ENCODE results near the gene PPP1R10. TPM values are rescaled to one million over a fixed set of nuclear protein-coding genes. Genes with fewer than 3 reads are reported as not detected.

PPP1R10 gene
- total and polyA plus RNA-seq, 2 experiments from 2014 or later, result 23.9 to 32.7 TPM

DNA sequence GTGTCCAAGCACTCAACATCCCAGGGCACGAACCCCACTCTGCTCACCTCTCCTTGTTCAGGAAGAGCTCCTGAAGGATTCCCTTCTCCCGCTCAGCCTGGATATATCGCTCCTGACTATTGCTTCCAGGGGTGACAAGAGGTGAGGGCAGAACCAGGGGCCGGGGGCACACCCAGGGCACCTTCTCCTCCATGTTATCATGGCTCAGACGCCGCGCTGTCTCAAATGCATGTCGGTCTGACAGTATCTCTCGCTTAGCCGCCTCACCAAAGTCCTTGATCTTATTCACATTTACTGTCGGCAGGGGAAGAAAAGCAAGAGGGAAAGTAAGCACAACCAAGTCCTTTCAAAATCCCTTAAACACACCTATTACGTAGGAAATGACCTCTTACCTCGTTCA is 13.1 kb downstream of the PPP1R10 start:
- H3K36me3 ChIP-seq (ENCODE audit: low read depth), result peaks cover 60% of the 10 kb centered on the region
- no peak overlapping the region for H3K4me3 ChIP-seq

DNA sequence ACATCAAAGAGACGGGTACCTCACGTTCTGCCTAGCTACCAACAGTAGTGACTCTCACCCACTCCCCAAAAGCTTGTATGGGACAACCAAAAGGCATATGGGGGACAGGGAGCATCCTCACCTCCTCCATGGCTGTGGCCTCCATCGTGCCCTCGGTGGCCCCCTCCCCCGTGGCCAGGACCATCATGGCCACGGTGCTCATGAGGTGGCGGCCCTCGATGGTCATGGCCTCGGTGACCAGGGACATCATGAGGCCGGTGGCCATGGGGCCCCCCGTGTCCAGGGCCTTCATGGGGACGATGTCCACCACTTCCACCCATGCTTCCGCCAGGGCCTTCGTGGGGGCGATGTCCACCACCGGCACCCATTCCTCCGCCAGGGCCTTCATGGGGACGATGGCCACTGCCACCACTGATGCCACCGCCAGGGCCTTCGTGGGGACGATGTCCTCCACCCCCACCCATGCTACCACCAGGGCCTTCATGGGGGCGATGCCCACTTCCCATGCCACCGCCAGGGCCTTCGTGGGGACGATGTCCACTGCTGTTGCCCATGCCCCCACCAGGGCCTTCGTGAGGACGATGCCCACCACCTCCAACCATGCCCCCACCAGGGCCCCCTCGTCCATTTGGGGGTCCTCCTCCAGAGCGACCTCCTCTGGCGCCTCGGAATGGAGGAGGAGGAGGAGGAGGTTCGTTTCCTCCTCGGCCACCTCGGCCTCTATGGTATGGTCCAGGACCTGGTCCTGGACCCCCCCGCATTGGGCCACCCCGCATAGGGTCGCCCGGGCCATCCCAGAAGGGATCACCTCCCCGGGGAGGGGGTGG is 15.0 kb downstream of the PPP1R10 start:
- peaks cover 50% of the 10 kb centered on the region for H3K36me3 ChIP-seq (ENCODE audit: low read depth)
- peaks cover 83% of the 10 kb centered on the region for H3F3A ChIP-seq (ENCODE audit: insufficient read depth)
- H3K79me2 ChIP-seq (ENCODE audit: insufficient read depth), result no peaks in the 10 kb centered on the region
- no peaks in the 10 kb centered on the region for H3K9me2 ChIP-seq (ENCODE audit: insufficient read depth)
- TF ChIP-seq EZH2 (IDR thresholded peaks at IDR 0.05; ENCODE audit: insufficient read depth, poor library complexity, severe bottlenecking), result no peak
- TF ChIP-seq EZH2phosphoT487 (IDR thresholded peaks at IDR 0.05; ENCODE audit: insufficient read depth, low read depth), result no peak
- H4K20me1 ChIP-seq (ENCODE audit: insufficient read depth), result no peaks in the 10 kb centered on the region
- no peak overlapping the region for H3K4me2 ChIP-seq (ENCODE audit: unreplicated experiment)
- 94 to 95% methylated on average over 30 to 39 of the region's 39 CpGs for WGBS, 2 experiments (ENCODE audit: low coverage in 1 of 2, low lambda C conversion rate in 2 of 2, missing lambda C conversion rate in 2 of 2)
- H3K27ac ChIP-seq, result no peak overlapping the region
- H3K9ac ChIP-seq, result no peak overlapping the region
- H3K4me3 ChIP-seq, result no peak overlapping the region
- H2AFZ ChIP-seq, result no peak overlapping the region
- H3K9me3 ChIP-seq (ENCODE audit: low read depth), result no peaks in the 10 kb centered on the region
- in situ Hi-C loops (cut with MboI), result no loop called here
- no peaks in the 10 kb centered on the region for H3K4me1 ChIP-seq (ENCODE audit: insufficient read depth)
- DNase-seq, result no peak
- no peaks in the 10 kb centered on the region for H3K27me3 ChIP-seq (replicated peaks; ENCODE audit: insufficient read depth)

More for the DNA sequence above, 13.1 kb downstream of the PPP1R10 start:
- Histone ChIP-seq H3K27me3 (replicated peaks; ENCODE audit: insufficient read depth) (no peaks in the 10 kb centered on the region), H4K20me1 (ENCODE audit: insufficient read depth) (no peaks in the 10 kb centered on the region), H3K79me2 (ENCODE audit: insufficient read depth) (0 out of 2 replicates have a peak, but pooled peaks cover 8% of the 10 kb centered on the region), H3K9me3 (ENCODE audit: low read depth) (no peaks in the 10 kb centered on the region), H2AFZ (no peak overlapping the region), H3K27ac (no peak overlapping the region), H3K9me2 (ENCODE audit: insufficient read depth) (no peaks in the 10 kb centered on the region), H3K4me1 (ENCODE audit: insufficient read depth) (no peaks in the 10 kb centered on the region), H3K9ac (no peak overlapping the region), H3K4me2 (ENCODE audit: unreplicated experiment) (no peak overlapping the region), H3F3A (ENCODE audit: insufficient read depth) (peaks cover 81% of the 10 kb centered on the region)
- DNase-seq, result no peak
- WGBS, 2 experiments (ENCODE audit: low coverage in 1 of 2, low lambda C conversion rate in 2 of 2, missing lambda C conversion rate in 2 of 2), result 95 to 97% methylated on average over 13 of the region's 13 CpGs
- TF ChIP-seq EZH2phosphoT487 (IDR thresholded peaks at IDR 0.05; ENCODE audit: insufficient read depth, low read depth) (no peak), EZH2 (IDR thresholded peaks at IDR 0.05; ENCODE audit: insufficient read depth, poor library complexity, severe bottlenecking) (no peak)
- in situ Hi-C loops (cut with MboI), result no loop called here

DNA sequence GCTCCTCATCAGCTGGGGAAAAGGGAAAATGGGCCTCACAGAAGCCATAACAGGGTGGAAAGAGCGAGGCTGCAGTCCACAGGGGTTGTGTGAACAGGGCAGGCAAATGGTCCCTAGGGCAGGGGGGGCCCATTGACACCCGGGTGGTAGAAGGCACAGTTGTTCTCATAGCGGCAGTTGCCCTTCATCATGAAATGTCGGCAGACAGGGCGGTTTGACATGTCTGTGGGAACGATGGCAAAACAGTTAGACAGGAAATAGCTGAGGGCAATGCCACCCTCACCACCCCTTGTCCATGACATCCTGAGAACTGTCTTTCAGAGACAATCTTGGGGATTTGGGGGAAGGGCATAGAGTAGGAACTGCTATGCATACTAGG is 15.6 kb downstream of the PPP1R10 start:
- in situ Hi-C loops (cut with MboI), result no loop called here
- H3K27ac ChIP-seq, result no peak overlapping the region
- H3K4me3 ChIP-seq, result no peak overlapping the region
- no peaks in the 10 kb centered on the region for H3K9me2 ChIP-seq (ENCODE audit: insufficient read depth)
- DNase-seq, result no peak
- WGBS, 2 experiments (ENCODE audit: low coverage in 1 of 2, low lambda C conversion rate in 2 of 2, missing lambda C conversion rate in 2 of 2), result 49 to 56% methylated on average over 6 of the region's 6 CpGs
- H3K9me3 ChIP-seq (ENCODE audit: low read depth), result no peaks in the 10 kb centered on the region
- no peaks in the 10 kb centered on the region for H3K4me1 ChIP-seq (ENCODE audit: insufficient read depth)
- H3K4me2 ChIP-seq (ENCODE audit: unreplicated experiment), result no peak overlapping the region
- no peak overlapping the region for H2AFZ ChIP-seq
- TF ChIP-seq EZH2phosphoT487 (IDR thresholded peaks at IDR 0.05; ENCODE audit: insufficient read depth, low read depth) (no peak), EZH2 (IDR thresholded peaks at IDR 0.05; ENCODE audit: insufficient read depth, poor library complexity, severe bottlenecking) (no peak)
- no peaks in the 10 kb centered on the region for H3K27me3 ChIP-seq (replicated peaks; ENCODE audit: insufficient read depth)
- no peaks in the 10 kb centered on the region for H3K79me2 ChIP-seq (ENCODE audit: insufficient read depth)
- no peaks in the 10 kb centered on the region for H4K20me1 ChIP-seq (ENCODE audit: insufficient read depth)
- H3K36me3 ChIP-seq (ENCODE audit: low read depth), result peaks cover 46% of the 10 kb centered on the region
- H3K9ac ChIP-seq, result no peak overlapping the region
- peaks cover 83% of the 10 kb centered on the region for H3F3A ChIP-seq (ENCODE audit: insufficient read depth)

DNA sequence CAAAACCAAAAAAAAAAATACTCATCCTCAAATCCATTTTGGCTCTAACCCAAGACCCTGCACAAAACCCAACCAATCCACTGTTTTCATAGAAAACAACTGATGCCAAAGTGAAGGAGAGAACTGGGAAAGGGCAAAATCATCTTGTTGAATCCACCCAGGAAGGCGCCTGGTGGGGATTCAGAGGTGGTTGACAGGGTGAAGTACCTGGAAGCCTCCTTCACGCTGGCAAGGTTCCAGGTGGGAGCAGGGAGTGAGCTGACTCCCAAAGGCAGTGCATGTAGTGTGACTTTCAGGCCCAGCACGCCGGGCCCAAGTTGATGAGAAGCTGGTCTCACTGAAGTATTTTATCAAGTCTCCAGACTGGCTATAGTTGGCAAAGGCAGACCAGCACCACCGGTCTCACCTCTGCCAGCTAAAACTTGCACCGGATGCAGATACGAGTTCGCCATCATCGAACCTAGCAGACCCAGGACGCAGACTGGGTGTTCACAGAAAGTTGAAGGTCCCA is 16.5 kb downstream of the PPP1R10 start:
- in situ Hi-C loops (cut with MboI), result no loop called here
- peaks cover 41% of the 10 kb centered on the region; the same call in 1 of the 2 replicates for H3K36me3 ChIP-seq (ENCODE audit: low read depth)
- no peak overlapping the region for H3K9ac ChIP-seq
- H2AFZ ChIP-seq, result no peak overlapping the region
- no peaks in the 10 kb centered on the region for H3K27me3 ChIP-seq (replicated peaks; ENCODE audit: insufficient read depth)
- peaks cover 83% of the 10 kb centered on the region for H3F3A ChIP-seq (ENCODE audit: insufficient read depth)
- 82 to 85% methylated on average over 10 of the region's 10 CpGs for WGBS, 2 experiments (ENCODE audit: low coverage in 1 of 2, low lambda C conversion rate in 2 of 2, missing lambda C conversion rate in 2 of 2)
- no peaks in the 10 kb centered on the region for H3K9me2 ChIP-seq (ENCODE audit: insufficient read depth)
- H3K79me2 ChIP-seq (ENCODE audit: insufficient read depth), result no peaks in the 10 kb centered on the region
- no peak overlapping the region for H3K4me3 ChIP-seq
- H4K20me1 ChIP-seq (ENCODE audit: insufficient read depth), result no peaks in the 10 kb centered on the region
- H3K4me1 ChIP-seq (ENCODE audit: insufficient read depth), result no peaks in the 10 kb centered on the region
- no peaks in the 10 kb centered on the region for H3K9me3 ChIP-seq (ENCODE audit: low read depth)
- H3K27ac ChIP-seq, result no peak overlapping the region
- TF ChIP-seq EZH2phosphoT487 (IDR thresholded peaks at IDR 0.05; ENCODE audit: insufficient read depth, low read depth) (no peak), EZH2 (IDR thresholded peaks at IDR 0.05; ENCODE audit: insufficient read depth, poor library complexity, severe bottlenecking) (no peak)
- H3K4me2 ChIP-seq (ENCODE audit: unreplicated experiment), result no peak overlapping the region
- no peak for DNase-seq
